GM19043 (cell line): Measurements from ENCODE around the gene SH3RF1.

ENCODE experiments used
- ATAC-seq: cut with Tn5 transposase; IDR thresholded peaks from one replicate; pipeline ENCODE4 v1.9.1; 2021; ENCODE audit warnings: low read depth; ENCODE audit not compliant: unreplicated experiment

The SH3RF1 gene

DNA sequence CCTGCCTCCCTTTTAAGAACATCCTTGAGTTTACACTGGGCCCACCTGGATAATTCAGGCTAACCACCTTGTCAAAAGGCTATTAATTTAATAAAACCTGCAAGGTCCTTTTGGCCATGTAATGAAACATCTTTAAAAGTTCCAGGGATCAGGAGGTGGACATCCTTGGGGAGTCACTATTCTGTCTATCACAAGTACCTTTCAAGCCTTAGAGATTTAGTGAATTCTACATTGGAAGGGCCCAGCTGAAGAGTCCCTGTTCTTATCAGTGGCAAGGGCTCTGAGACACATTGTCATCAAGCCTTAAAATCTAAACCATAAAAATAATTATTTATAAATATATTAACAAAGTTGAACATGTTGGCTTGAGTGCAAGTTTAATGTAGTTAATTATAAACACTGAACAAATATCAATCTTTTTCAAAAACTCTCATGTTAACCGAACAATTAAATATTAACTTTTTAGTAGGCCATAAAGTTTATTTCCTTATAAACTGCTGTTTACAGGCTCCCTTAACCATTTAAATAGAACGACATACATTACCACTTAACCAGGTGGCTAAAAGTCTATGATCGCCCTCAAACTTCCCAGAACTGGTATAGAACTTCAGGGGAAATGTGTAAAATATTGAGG, 156.3 kb downstream of the SH3RF1 start:
- no peak for ATAC-seq

DNA sequence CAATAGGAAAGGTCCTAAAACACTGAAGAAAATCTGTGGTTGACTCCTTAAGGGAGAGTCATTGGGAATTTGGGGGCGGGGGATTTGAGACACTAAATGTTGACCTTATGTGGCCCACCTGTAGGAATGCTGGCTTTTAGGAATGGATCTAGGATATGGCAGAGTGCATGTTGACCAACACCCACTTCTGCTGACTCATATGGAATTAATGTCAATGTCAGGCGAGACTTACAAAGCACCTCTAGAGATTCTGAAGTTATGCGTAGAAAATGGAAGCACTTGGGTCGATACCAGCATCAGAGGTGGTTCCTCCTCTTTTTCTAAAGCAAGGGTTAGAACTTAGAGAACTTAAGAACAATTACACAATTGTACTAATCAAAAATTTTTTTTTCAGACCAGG, 160.1 kb downstream of the SH3RF1 start:
- ATAC-seq, result no peak

DNA sequence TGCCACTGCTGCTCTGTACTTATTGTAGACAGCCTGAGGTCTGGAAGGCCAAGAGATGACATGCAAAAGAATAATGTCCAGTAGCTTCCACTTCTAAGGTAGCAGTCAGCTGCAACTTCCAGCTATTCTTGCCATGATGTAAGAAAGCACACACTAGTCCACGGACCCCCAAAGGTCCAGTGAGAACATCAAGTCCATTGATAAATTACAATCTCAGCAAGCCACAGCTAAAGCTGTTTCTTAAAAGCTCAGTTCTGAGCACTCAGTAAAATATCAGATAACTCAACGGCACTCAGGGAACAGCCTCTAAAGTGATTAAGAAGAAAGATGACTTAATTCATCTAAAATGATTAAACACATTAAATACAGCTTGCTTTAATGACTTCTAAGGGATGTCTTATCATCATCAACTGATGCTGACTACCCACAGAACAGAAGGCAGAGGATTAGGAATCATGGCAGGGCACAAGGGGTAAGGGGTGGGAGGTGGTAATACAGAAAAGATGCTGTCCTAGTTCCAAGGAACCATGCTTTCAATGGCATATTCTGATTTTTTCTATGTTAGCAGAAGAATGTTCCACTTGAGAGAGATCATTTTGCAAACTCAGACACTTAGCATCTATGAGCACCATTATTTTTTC, 161.6 kb downstream of the SH3RF1 start:
- ATAC-seq, result no peak

DNA sequence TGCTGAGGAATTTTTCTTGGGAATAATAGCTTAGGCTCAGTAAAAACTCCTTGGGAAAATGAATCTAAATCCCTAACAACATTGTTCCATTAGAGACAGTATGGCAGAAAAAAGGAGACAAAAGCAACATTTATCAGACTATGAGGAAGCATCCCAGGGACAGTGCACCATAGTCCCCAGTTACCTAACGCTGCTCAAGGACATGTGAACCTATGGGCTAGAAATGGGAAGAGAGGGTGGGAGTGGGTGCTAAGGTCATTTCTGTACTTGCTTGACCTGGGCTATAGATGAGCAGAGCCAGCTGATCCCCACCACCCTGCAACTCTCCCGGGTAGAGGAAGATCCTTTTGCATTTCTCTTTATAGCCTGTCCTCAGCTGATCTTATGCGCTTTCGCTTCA, 162.5 kb downstream of the SH3RF1 start:
- no peak for ATAC-seq

DNA sequence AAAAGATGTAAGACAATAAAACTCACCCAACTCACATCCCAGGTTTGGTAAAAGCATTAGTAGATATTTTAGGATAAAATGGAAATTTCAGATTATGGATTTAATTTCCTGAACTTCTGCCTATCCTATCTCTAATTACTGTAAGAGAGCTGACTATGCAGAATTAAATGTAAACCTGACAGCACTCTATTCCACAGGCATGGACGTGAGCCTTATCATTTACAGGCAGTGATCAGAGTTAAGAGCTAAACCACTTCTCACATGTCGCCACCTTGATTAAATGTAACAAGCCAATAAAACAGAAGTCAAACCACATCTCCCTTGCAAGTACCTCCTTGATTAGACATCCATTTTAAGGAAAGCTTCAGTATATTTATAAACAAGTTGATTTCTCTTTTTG, 163.2 kb downstream of the SH3RF1 start:
- no peak for ATAC-seq

DNA sequence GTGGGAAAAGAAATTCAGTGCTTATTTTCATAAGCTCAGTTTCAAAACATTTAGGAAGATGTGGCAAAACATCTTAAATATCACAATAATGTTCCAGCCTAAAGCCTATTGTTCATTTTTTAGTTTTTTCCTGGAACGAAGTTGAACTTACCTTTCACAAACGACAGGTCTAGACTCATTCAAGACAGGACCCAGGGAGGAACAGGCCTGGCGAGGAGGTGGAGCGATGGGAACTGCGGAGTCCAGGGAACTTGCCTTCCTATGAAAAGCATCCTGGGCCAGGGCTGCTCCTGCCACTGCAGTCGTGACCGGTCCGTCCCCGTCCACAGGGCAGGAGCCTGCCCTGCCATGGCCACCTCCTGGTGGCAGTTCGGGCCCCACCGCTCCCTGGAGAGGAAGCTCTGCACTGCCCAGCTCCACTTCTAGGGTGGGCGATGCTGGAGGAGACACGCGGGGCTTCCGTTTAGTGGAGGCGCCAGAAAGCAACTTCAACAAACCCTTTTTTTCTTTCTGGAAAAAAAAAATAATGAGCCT, 164.0 kb downstream of the SH3RF1 start:
- ATAC-seq, result no peak

DNA sequence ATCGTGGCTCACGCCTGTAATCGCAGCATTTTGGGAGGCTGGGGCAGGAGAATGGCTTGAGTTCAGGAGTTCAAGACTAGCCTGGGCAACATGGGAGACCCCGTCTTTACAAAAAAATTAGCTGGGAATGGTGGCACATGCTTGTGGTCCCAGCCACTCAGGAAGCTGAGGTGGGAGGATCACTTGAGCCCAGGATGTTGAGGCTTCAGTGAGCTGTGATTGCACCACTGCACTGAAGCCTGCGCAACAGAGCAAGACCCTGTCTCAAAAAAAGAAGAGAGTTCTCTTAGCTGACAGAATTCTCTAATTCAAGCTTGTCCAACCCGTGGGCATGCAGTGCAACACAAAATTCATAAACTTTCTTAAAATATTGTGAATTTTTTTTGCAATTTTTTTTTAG, 165.1 kb downstream of the SH3RF1 start:
- no peak for ATAC-seq

DNA sequence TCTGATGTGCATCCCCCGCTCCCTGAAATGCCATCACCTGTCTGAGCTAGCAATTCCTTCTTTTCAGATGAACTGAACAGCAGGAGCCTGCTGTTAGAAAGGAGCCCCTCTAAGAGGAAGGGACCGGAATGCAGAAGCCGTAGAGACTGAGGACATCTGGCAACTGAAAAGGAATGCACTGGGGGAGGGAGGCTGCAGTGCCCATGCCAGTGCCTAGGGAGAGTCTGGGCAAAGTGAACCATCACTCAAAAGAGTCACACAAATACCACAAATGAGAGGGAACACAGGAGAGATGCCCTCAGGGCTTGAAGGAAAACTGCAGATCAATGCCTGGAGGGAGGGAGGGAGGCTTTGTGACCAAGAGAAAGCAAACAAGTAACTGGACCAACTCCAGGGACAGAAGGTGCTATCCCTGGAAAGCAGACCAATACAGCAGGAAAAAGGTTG, 166.8 kb downstream of the SH3RF1 start:
- ATAC-seq, result no peak

DNA sequence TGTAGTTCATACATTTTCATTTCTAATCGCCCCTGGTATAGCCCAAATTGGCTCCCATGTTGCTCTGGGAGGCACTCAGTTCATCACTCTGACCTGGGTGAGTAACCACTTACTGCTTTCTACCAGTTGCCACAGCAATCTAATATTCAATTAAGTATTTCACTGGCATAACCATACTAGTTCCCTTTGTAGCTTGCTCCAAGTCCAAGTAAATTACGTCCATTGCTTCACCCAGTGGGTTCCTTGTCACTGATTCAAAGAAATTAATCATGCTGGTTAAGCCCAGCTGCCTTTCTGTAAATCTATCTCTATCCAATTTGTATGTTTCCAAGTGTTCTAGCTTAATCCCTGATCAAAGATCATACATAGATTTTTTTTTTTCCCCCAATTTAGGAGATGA, 168.7 kb downstream of the SH3RF1 start:
- no peak for ATAC-seq

DNA sequence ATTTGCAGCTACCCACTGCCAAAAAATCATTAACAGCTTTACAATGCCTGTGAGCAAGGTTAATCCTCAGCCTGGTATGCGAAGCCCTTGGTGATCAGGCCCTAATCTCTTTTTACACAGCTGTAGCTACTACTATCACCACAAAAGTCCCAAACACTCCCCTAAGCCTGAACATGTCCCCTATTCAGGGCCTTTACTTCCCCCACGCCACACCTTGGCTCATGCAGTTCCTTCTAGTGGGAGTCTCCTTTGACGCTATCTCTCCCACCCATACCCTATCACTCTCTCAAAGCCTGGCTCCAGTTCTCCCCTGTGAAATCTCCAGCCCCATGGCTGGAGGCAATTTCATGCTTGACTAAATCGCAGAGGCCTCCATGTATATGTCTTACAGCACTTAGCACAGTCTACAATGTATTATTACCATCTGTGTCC, 170.1 kb downstream of the SH3RF1 start:
- ATAC-seq, result no peak

DNA sequence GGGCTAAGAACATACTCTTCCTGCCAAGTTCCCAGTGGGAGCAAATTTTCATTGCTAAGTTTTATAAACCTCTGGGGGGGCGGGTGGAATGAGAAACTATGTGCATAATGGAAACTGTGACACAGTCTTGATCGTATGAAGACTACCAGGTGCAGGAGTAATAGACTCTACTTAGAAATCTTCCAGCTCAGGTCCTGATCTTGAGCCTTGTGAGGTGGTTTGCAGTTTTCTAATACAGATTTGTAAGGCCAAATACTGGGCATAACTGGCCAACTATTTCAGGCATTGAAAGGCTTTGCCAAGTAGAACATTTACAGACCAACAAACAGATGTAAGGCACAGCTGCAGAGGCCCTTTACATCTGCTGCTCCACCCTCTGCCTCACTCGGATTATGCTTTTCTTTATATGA, 171.0 kb downstream of the SH3RF1 start:
- peak; percentile 56 for ATAC-seq

DNA sequence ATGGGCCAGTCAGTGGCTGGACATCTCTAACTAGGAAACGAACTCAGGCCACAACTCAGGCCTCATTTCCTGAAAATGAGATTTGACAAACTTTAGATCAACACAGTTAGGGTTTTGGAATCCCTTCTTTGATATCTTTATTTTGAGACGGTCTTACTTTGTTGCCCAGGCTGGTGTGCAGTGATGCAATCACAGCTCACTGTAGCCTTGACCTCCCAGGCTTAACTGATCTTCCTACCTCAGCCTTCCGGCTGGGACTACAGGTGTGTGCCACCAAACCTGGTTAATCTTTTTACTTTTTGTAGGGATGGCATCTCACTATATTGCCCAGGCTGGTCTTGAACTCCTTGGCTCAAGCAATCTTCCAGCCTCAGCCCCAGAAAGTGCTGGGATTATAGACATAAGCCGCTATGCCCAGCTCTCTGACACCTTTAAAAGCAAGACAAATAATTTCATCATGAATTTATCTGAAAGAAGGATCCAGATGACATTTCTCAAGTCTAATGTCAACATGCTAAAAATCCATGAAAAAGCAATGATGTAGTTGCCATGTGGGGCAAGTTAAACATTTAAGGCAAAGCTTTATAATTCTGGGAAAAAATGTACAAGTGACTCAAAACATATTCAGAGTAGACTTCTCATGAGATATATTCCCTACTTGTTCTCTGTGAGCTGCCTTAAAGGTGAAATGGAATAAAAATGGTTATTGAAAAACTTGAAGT, 171.6 kb downstream of the SH3RF1 start:
- peak; percentile 0 for ATAC-seq

DNA sequence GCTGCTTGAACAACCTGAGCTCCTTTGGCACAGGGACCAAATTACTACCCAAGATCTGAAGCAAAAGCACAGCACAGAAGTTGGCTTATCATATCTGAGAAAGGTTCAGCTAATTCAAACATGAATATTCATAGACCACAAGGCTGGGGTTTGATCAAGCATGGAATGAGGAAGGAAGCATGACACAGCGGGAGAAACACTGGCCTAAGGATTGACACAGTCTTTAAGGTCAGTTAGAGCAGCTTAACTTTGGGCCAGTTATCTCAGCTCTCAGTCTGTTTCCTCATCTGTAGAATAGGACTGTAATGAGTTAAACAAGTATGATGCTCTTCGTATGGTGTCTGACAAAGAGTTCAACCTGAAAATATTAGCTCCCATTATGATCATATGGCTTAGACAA, 172.2 kb downstream of the SH3RF1 start:
- ATAC-seq, result peak; percentile 42

DNA sequence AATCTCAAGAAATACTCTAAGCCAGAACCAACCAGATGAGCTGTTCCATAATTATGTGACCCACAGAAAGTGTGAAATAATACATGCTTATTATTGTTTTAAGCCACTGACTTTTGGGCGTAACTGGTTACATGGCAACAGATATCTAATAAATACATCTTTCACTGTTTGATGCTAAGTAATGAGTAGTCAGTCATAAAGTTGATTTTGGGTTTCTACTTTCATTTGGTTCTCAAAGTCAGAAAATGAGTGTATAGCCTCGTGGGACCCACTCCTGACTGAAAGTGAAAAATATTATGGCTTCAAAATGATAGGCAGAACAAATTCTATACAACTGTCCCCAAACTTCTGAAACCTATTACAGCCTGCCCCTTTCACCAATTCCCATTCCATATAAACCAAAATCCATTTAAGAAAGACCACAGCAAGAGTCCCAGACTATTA, 172.7 kb downstream of the SH3RF1 start:
- ATAC-seq, result peak; percentile 24

DNA sequence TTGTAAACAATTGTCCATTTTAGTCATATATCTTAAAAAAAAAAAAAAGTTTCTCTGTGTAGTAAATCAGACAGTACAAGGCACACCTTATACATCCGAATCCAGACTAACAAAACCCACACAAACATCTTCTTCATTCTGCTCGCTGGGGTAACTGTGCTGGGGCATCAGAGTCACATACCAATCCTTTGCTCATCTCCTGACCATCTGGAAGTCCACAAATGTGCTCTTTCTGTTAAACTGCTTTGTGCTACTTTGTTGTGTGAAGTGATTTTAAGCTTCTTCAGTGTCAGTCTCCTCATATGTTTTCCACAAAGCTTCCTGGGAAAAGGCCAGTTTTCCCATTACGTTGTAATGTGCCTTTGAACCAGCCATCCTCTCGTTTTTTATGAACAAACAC, 174.5 kb downstream of the SH3RF1 start:
- no peak for ATAC-seq

DNA sequence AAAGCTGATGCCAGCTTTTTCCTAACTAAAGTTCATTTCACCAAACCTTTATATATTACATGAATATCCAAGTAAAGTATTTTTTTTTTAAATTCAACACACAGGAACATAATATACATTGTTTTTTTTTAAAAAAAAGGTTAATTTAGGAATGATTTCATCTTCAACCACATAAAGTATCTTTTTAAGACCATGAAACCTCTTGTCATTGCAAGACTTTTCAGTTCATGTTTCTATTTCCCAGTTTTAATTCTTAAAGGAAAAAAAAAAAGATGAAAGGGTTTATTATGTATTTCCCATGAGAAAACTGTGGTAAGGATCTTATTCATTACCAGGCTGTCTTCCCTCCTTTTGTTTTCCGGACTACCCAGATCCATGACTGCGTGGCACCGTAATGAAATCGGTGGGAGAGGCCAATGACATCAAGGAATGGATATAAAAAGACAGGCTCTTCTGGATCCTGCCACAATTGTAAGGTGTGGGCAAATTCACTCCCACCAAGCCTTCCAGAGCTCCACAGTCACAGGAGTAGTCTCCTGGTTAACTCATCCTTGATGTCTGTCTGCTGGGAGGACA, 176.0 kb downstream of the SH3RF1 start:
- no peak for ATAC-seq

DNA sequence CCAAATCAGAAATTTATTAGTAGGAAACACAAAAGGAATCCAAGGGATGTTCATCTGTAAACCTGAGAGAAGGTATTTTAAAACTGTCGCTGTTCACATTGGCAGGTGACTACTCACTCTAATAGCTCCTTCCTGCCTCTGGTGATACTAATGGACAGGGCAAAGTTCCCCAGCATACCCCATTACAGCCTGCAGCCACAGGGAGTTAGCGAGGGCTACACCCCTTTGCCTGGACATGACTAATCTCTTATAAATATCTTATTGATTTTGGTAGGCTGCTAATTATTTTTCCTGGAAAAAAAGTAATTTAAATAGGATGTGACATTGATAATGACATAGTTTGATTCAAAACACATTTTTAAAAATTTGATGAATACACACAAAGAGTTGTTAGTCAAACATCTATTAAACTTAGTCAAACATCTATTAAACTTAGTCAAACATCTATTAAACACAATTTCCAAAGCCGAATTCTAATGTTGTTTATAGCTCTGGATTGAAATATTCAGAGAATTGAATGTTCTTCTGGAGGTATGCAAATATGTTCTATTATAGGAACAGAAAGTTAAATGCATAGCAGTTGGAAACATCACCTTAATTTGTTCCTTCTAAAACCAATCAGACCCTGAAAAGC, 177.8 kb downstream of the SH3RF1 start:
- no peak for ATAC-seq

DNA sequence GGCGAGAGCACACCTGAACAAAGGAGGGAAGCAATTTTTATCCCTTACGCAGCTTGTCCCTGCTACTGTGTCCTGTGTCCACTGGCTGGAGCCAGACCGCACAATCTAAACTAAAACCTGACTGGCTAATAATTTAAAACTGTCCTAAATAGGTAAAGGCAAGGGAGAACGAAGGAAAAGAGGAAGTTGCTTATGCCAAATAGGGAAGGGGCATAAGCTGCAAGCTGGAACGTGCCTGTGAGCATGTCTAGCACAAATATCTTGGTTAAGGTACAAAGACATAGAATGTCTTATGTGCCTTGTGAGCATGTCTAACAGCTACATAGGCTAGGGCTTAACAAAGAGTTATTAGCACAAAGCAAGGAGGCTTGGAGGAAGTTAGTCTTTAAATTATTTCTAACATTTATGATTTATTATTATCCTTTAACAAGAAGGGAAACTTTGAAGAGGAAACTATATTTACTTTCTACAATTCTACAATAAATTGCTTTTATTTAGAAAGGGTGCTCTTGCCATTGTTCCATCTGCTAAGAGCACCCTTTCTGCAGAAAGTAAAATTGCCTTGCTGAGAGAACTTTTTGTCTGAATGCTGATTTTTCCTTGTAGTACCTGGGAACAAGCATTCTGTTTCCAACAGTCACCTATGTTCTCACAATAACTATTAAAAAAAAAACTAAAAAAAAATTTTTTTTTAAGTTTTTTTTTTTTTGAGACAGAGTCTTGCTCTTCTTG, 180.1 kb downstream of the SH3RF1 start:
- ATAC-seq, result no peak

DNA sequence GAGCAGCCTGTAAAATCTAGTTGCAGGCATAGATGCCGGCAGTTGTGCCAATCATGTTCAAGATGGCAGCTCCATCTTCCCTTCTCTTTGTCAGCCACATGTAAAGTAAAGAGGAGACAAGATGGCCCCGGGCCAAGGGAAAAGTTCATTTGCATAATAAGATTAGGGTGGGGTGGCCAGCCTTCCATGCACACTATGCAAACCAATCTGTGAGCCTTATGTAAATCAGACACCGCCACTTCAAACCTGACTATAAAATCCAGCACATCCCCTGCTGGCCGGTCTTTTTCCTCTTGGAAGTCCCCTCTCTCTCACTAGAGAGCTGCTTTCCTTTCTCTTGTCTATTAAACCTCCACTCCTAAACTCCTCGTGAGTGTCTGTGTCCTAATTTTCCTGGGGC, 181.8 kb downstream of the SH3RF1 start:
- no peak for ATAC-seq

DNA sequence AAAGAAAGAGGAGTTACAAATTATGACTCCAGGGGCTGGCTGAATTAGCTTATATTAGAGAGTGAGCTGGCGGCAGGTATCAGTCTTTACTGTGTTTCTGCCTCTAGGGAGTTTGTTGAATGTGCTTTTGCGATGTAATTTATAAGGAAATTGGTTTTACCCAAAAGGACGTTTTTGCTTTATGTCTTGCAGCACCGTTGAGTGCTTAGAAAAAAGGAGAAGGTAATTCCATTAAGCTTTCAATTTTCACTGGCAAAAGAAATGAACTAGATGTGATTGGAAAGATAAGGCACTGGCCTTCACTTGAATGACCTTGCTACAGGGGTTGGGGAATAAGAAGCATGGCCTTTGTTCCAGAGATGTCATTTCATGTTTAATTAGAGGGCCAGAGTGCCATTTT, 185.8 kb downstream of the SH3RF1 start:
- no peak for ATAC-seq
